CD14-positive monocyte (primary cell): ENCODE results near the gene PRICKLE4. TPM values are rescaled to one million over a fixed set of nuclear protein-coding genes. Genes with fewer than 3 reads are reported as not detected.
A peak's percentile ranks its signal among the peaks of the same experiment; 100 is the strongest.

Experiments used
- DNase-seq, 3 donors: peaks; one replicate each; pipeline ENCODE4 v3.0.0-alpha.2; 2011 to 2022
- H2AFZ ChIP-seq: 2 replicates; pipeline ENCODE4 v1.6.0; 2012; ENCODE audit warnings: mild to moderate bottlenecking, low read depth, low read length, inconsistent platforms; ENCODE audit not compliant: insufficient read depth, poor library complexity, severe bottlenecking
- H3K27ac ChIP-seq, 2 donors: 1 replicate in 1 of 2; 2 replicates in 1 of 2; pipeline ENCODE4 v1.5.1; 2012 to 2013; ENCODE audit warnings: low read length in 2 of 2, control low read depth in 1 of 2, inconsistent platforms in 1 of 2, low read depth in 1 of 2, mild to moderate bottlenecking in 1 of 2
- H3K27me3 ChIP-seq, 2 donors: one replicate each; pipeline versions ENCODE4 v1.6.0 to v1.6.1; 2011 to 2013; ENCODE audit warnings: low read length in 2 of 2; ENCODE audit not compliant: control insufficient read depth in 2 of 2, insufficient read depth in 2 of 2
- H3K36me3 ChIP-seq, 2 donors: replicated peaks in 1 of 2; 1 replicate in 1 of 2; 2 replicates in 1 of 2; pipeline versions ENCODE4 v1.5.1 to v1.6.1; 2012 to 2013; ENCODE audit warnings: low read length in 2 of 2, control low read depth in 1 of 2, inconsistent platforms in 1 of 2, mild to moderate bottlenecking in 1 of 2; ENCODE audit not compliant: insufficient read depth in 2 of 2, control insufficient read depth in 1 of 2
- H3K4me1 ChIP-seq, 2 donors: 1 replicate in 1 of 2; 2 replicates in 1 of 2; pipeline versions ENCODE4 v1.5.1 to v1.6.1; 2012 to 2013; ENCODE audit warnings: low read length in 2 of 2, control low read depth in 1 of 2, inconsistent platforms in 1 of 2, mild to moderate bottlenecking in 1 of 2, moderate library complexity in 1 of 2; ENCODE audit not compliant: insufficient read depth in 2 of 2, control insufficient read depth in 1 of 2
- H3K4me2 ChIP-seq: replicated peaks from 2 replicates; pipeline ENCODE3; 2012; ENCODE audit warnings: low read length, moderate library complexity, mild to moderate bottlenecking; ENCODE audit not compliant: poor library complexity, severe bottlenecking; ENCODE audit errors: extremely low read depth
- H3K4me3 ChIP-seq, 3 experiments: fragments of 200-600 bp in 1 of 3; sonication (generic) in 1 of 3; replicated peaks in 1 of 3; 1 replicate in 2 of 3; 2 replicates in 1 of 3; pipeline ENCODE4 v1.5.1; 2011 to 2013; ENCODE audit warnings: low read length in 3 of 3, mild to moderate bottlenecking in 3 of 3, control low read depth in 2 of 3, low read depth in 2 of 3, inconsistent platforms in 1 of 3, moderate library complexity in 1 of 3
- H3K79me2 ChIP-seq: 2 replicates; pipeline ENCODE4 v1.6.0; 2012; ENCODE audit warnings: mild to moderate bottlenecking, control low read depth, inconsistent platforms, low read length, moderate library complexity; ENCODE audit not compliant: insufficient read depth
- H3K9ac ChIP-seq: 2 replicates; pipeline ENCODE4 v1.6.0; 2017; ENCODE audit warnings: low read length, mild to moderate bottlenecking; ENCODE audit not compliant: insufficient read depth, poor library complexity, severe bottlenecking
- H3K9me3 ChIP-seq, 2 donors: replicated peaks in 1 of 2; 1 replicate in 1 of 2; 2 replicates in 1 of 2; pipeline versions ENCODE4 v1.5.1 to v1.6.1; 2012 to 2013; ENCODE audit warnings: low read length in 2 of 2, control low read depth in 1 of 2; ENCODE audit not compliant: control insufficient read depth in 1 of 2, insufficient read depth in 1 of 2
- H4K20me1 ChIP-seq: 2 replicates; pipeline ENCODE4 v1.6.0; 2012; ENCODE audit warnings: mild to moderate bottlenecking, low read length, control low read depth, moderate library complexity; ENCODE audit not compliant: insufficient read depth
- H3K27ac Mint-ChIP-seq, 7 donors: one replicate each; pipeline ENCODE4 v1.8.0; 2020; ENCODE audit warnings: mild to moderate bottlenecking in 7 of 7, mixed read lengths in 7 of 7, moderate library complexity in 6 of 7, inconsistent platforms in 2 of 7
- H3K27me3 Mint-ChIP-seq, 3 donors: one replicate each; pipeline ENCODE4 v1.8.0; 2021 to 2022; ENCODE audit warnings: low read depth in 3 of 3, mild to moderate bottlenecking in 3 of 3, mixed read lengths in 3 of 3, moderate library complexity in 3 of 3, inconsistent platforms in 1 of 3
- H3K36me3 Mint-ChIP-seq, 2 donors: one replicate each; pipeline ENCODE4 v1.8.0; 2020; ENCODE audit warnings: mixed read lengths in 2 of 2, inconsistent platforms in 1 of 2, mild to moderate bottlenecking in 1 of 2
- H3K4me1 Mint-ChIP-seq: one replicate; pipeline ENCODE4 v1.8.0; 2020; ENCODE audit warnings: mild to moderate bottlenecking, mixed read lengths
- H3K4me3 Mint-ChIP-seq, 2 donors: one replicate each; pipeline ENCODE4 v1.8.0; 2020; ENCODE audit warnings: mild to moderate bottlenecking in 2 of 2, mixed read lengths in 2 of 2, moderate library complexity in 1 of 2
- H3K9me3 Mint-ChIP-seq, 7 donors: one replicate each; pipeline ENCODE4 v1.8.0; 2020 to 2022; ENCODE audit warnings: mixed read lengths in 7 of 7, mild to moderate bottlenecking in 6 of 7, moderate library complexity in 6 of 7, inconsistent platforms in 2 of 7
- WGBS: methylation state at CpG from one replicate; pipeline ENCODE4 v1.1.5; 2013; ENCODE audit warnings: missing lambda C conversion rate; ENCODE audit not compliant: insufficient coverage; 5-methylcytosine and 5-hydroxymethylcytosine counted together
- intact Hi-C, 2 donors: fragments of 100-400 bp; cut with micrococcal nuclease; formaldehyde crosslinking; loops; one replicate each; pipeline versions ENCODE4 v1.15.0 to v1.15.1; 2023
- polyA plus RNA-seq, 3 donors: library from polyadenylated mRNA; depleted of rRNA in 1 of 3; unstranded in 2 of 3; stranded (reverse) in 1 of 3; fragments of 300-500 nt in 2 of 3; fragments of >200 nt in 1 of 3; fragmentation: Illumina TruSeq in 2 of 3; gene quantifications; 1 replicate in 2 of 3; 2 replicates in 1 of 3; pipeline ENCODE4 v1.2.3, GENCODE V29; 2012 to 2021
- TF ChIP-seq, protein P1 (sequence below): fragments of 200-600 bp; IDR thresholded peaks from one replicate; pipeline ENCODE4 v1.8.0; 2022; ENCODE audit warnings: antibody characterized with exemption, mild to moderate bottlenecking

Gene PRICKLE4
- polyA plus RNA-seq, 3 donors = 0.88 TPM; not detected in 2

DNA sequence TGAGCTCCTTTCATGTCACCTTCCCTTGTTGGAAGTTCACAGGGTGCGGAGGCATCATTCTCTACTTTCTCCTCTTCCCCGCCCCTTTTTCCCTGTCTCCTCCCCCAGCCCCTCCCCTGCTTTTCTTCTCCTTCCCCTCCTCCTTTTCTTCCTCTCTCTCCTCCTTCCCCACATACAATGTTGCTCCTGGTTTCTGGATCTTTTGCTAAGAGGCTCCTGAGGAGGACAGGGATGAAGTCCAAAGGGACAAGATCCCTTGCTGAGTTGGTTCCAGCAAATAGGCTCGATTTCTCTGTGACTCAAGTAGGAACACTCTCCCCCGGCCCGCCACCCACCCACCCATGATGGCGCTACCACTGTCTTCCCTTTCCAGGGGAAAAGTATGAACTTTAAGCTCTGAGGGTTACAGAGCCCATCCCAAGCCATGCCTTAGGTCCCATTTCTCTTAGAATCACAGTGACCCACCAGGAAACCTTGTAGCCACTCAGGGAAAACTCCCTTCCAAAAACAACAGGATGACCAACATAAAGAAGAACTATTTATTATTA, 44.3 kb upstream of the PRICKLE4 start:
- WGBS = 69% methylated on average over 4 of the region's 6 CpGs
- no peak overlapping the region for H3K9ac ChIP-seq
- Mint-ChIP-seq H3K27ac (peak overlapping the region in 1 of 7 donors; percentile 14), H3K4me1 (peaks cover 29% of the 10 kb centered on the region), H3K36me3 (peaks cover 7 to 15% of the 10 kb centered on the region in 2 donors), H3K9me3 (no peaks in the 10 kb centered on the region), H3K27me3 (peaks cover 0 to 5% (median 2%) of the 10 kb centered on the region in 3 donors), H3K4me3 (peak overlapping the region; percentile 71 to 77)
- peaks cover 33% of the 10 kb centered on the region for H3K79me2 ChIP-seq
- H3K36me3 ChIP-seq = peaks cover 0 to 5% of the 10 kb centered on the region in 2 donors
- DNase-seq = no peak
- H3K4me2 ChIP-seq = peak overlapping the region; percentile 95
- TF ChIP-seq, protein P1, sequence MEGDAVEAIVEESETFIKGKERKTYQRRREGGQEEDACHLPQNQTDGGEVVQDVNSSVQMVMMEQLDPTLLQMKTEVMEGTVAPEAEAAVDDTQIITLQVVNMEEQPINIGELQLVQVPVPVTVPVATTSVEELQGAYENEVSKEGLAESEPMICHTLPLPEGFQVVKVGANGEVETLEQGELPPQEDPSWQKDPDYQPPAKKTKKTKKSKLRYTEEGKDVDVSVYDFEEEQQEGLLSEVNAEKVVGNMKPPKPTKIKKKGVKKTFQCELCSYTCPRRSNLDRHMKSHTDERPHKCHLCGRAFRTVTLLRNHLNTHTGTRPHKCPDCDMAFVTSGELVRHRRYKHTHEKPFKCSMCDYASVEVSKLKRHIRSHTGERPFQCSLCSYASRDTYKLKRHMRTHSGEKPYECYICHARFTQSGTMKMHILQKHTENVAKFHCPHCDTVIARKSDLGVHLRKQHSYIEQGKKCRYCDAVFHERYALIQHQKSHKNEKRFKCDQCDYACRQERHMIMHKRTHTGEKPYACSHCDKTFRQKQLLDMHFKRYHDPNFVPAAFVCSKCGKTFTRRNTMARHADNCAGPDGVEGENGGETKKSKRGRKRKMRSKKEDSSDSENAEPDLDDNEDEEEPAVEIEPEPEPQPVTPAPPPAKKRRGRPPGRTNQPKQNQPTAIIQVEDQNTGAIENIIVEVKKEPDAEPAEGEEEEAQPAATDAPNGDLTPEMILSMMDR = no peak
- H3K4me3 ChIP-seq = peak overlapping the region in 1 of 3 experiments; percentile 88
- no peaks in the 10 kb centered on the region for H3K27me3 ChIP-seq
- no peak overlapping the region for H3K27ac ChIP-seq
- H3K4me1 ChIP-seq = peaks cover 33 to 37% of the 10 kb centered on the region in 2 donors
- H3K9me3 ChIP-seq = no peaks in the 10 kb centered on the region
- H4K20me1 ChIP-seq = peaks cover 29% of the 10 kb centered on the region
- intact Hi-C loops = loop anchor here in 1 of 2 donors (5.0 to 10.0 kb wide), 3 partner anchors 34 to 661 kb away; partner anchors contain the start of genes NFYA, OARD1 and PRICKLE4
- H2AFZ ChIP-seq = no peak overlapping the region

DNA sequence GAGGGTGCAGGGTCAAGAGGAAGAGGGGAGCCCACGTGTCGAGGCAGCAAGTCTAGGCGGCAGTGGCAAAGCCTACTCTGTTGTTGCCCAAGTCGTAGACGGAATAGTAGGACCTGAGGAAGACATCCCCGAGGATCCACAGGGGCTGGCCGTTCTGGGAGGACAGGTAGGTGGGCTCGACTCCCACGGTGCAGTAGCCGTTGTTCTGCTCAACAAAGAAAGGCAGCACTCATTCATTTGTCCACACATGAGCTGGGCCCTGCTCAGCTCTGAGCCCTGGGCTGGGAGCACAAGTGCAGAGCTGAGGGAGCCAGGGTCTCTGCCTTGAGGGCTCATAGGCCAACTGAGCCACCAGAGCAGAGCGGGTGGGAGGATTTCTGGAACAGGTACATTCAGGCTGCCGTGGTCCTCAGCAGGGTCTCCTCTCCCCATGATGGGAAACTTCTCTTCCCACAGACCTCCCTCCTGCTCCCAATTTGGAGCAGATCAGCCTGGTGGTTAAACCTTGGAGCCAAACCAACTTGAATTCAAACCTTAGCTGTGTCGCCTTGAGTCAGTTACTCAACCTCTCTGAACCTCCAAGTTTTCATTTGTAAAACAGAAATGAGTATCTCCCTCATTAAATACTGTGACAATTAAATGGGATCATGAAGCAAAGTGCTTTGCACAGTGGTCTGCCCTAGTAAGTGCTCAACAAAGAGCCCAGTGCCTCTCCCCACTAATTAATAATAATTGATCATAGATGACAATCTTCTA, 43.6 kb upstream of the PRICKLE4 start:
- Histone ChIP-seq H3K4me3 (no peak overlapping the region), H3K79me2 (peaks cover 26% of the 10 kb centered on the region), H3K27ac (no peak overlapping the region), H4K20me1 (peaks cover 22% of the 10 kb centered on the region), H3K4me2 (no peak overlapping the region), H2AFZ (no peak overlapping the region), H3K36me3 (no peaks in the 10 kb centered on the region), H3K9me3 (no peaks in the 10 kb centered on the region), H3K27me3 (no peaks in the 10 kb centered on the region), H3K4me1 (peaks cover 26 to 30% of the 10 kb centered on the region in 2 donors), H3K9ac (no peak overlapping the region)
- Mint-ChIP-seq H3K27me3 (peaks cover 2 to 8% (median 2%) of the 10 kb centered on the region in 3 donors), H3K27ac (no peak overlapping the region), H3K4me3 (no peak overlapping the region), H3K9me3 (peaks cover 0 to 1% (median 0%) of the 10 kb centered on the region in 7 donors), H3K36me3 (peaks cover 4 to 8% of the 10 kb centered on the region in 2 donors), H3K4me1 (peaks cover 27% of the 10 kb centered on the region)
- WGBS = 95% methylated on average over 12 of the region's 13 CpGs
- TF ChIP-seq, protein P1 = no peak
- intact Hi-C loops = loop anchor here in 1 of 2 donors (5.0 to 10.0 kb wide), 3 partner anchors 35 to 662 kb away; partner anchors contain the start of genes NFYA, OARD1 and PRICKLE4
- no peak for DNase-seq
